DMS114 treated with DMSO at 0.1 percent for 48 hours (cell line): ENCODE results near the gene PASK.
"Not testable (repeated sequence)": the region's sequence is repeated elsewhere in the genome, so short reads cannot be mapped to it uniquely, and the experiment has no call there.

Experiments
- DNase-seq: peaks from one replicate; lab custom pipeline; 2025; ENCODE audit not compliant: unreplicated experiment; lab: John Stamatoyannopoulos, UW

PASK gene

GRCh38 chr2:241108271-241109209 lies 40.7 kb downstream of the PASK start:
- no peak for DNase-seq

- DNase-seq, result no peak
Measured at GRCh38 chr2:241107031-241107783, 42.1 kb downstream of the PASK start.

- no peak for DNase-seq
Measured at GRCh38 chr2:241105641-241106040, 43.6 kb downstream of the PASK start.

GRCh38 chr2:241104611-241105010 lies 44.7 kb downstream of the PASK start:
- not testable (repeated sequence) for DNase-seq

- no peak for DNase-seq
Measured at GRCh38 chr2:241103176-241103595, 46.1 kb downstream of the PASK start.

GRCh38 chr2:241102239-241102803 lies 47.0 kb downstream of the PASK start, which contains the start of gene MTERF4:
Gene MTERF4 (minus strand): TSS chr2:241102287. CDS start chr2:241102273, 14 bp downstream.
- DNase-seq, result peak; percentile 64

GRCh38 chr2:241099246-241099645 lies 50.0 kb downstream of the PASK start:
- no peak for DNase-seq

GRCh38 chr2:241096979-241097378 lies 52.3 kb downstream of the PASK start:
- no peak for DNase-seq

GRCh38 chr2:241095594-241096290 lies 53.5 kb downstream of the PASK start:
- no peak for DNase-seq

GRCh38 chr2:241094924-241095420 lies 54.3 kb downstream of the PASK start:
- DNase-seq, result no peak

GRCh38 chr2:241094172-241094571 lies 55.1 kb downstream of the PASK start:
- DNase-seq, result no peak

GRCh38 chr2:241093133-241093781 lies 56.0 kb downstream of the PASK start:
- not testable (repeated sequence) for DNase-seq

- no peak for DNase-seq
Measured at GRCh38 chr2:241092677-241093076, 56.6 kb downstream of the PASK start.

GRCh38 chr2:241091734-241092445 lies 57.4 kb downstream of the PASK start:
- DNase-seq, result no peak

- no peak for DNase-seq
Measured at GRCh38 chr2:241091201-241091600, 58.1 kb downstream of the PASK start.

GRCh38 chr2:241088791-241089732 lies 60.2 kb downstream of the PASK start:
- DNase-seq, result no peak

- no peak for DNase-seq
Measured at GRCh38 chr2:241088376-241088775, 60.9 kb downstream of the PASK start.
